ENCODE data around the gene ENPP7.

The ENPP7 gene

DNA sequence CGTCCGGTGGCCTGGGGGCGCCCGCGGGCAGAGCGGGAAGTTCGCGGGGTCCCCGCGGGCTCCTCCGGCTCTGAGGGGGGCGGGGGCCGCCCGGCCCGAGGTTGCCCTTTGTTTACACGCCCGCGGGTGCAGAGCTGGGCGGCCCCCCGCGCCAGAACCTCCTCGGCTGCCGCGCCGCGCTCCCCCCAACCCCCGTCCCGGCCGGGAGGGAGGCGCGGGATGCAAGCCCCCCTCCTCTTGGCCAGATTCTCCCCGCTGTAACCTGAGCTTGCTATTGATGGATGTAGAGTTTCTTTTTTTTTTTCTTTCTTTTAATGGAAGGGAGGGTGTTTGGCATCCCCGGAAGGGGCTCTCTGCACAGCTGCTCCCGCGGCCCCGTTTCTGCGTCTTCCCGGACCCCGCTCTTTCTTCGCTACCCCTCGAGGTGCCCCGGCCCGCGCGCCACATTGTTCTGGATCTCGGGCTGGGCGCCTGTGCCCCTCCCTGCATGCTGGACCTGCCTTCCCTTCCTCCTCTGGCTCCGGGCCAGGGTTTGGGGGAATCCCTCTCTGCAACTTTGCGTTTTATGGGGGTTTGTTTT, 47.9 kb downstream of the ENPP7 start:
- DNase-seq (ENCODE audit: low spot score): peak; percentile 34

DNA sequence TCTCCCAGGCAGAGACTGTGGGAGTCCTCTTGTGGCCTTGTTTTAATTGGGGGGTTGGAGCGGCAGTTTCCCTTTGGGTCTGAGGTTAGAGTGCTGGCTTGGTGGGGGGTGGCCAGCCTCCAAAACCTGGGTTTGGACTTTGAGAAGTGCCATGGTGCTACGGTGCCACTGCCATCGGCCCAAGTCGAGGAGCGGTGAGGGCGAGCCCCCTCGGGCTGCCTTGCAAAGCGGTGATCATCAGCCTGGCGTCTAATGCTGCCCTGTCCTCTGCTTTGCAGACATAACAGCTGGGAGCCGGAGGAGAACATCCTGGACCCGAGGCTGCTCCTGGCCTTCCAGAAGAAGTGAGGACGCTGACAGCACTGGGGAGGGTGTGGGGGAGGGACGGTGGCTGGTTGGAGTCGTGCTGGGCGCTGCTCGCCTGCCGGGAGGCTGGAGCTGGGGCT, 48.4 kb downstream of the ENPP7 start:
- DNase-seq (ENCODE audit: low spot score): no peak

DNA sequence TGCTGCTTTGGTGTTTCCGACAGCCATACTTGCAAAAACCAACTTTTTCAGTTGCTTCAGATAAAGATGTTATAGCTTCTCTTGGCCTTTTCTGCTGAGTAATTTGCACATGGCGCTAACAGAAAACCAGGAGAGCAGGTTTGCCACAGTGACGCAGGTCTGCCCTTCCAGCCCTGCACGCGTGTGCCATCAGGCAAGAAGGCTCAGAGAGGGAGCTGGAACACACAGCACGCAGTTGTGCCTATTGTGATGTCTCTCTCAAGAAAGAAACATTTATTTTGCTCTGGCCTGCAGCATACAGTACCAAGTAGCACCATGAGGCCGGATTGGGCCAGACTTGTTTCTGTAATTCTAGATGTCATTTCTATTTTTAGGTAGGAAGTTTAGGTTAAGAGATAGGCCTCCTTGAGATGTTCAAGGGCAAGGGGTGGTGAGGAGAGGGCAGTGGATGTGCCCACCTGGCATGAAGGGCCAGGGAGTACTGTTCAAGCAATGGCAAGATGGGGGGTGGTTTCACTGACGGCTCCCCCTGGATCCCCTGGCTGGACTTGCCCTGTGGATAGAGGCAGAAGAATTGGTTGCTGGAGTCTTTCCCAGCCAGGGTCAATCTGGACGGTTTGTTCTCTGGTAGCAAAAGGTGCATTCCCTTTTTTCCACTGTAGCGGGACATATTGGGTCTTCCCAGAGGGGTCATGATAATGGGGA, 49.1 kb downstream of the ENPP7 start:
- no peak for DNase-seq (ENCODE audit: low spot score)

- no peak for DNase-seq (ENCODE audit: low spot score)
Measured at GRCh38 chr17:79781012-79781650, 50.4 kb downstream of the ENPP7 start.

DNA sequence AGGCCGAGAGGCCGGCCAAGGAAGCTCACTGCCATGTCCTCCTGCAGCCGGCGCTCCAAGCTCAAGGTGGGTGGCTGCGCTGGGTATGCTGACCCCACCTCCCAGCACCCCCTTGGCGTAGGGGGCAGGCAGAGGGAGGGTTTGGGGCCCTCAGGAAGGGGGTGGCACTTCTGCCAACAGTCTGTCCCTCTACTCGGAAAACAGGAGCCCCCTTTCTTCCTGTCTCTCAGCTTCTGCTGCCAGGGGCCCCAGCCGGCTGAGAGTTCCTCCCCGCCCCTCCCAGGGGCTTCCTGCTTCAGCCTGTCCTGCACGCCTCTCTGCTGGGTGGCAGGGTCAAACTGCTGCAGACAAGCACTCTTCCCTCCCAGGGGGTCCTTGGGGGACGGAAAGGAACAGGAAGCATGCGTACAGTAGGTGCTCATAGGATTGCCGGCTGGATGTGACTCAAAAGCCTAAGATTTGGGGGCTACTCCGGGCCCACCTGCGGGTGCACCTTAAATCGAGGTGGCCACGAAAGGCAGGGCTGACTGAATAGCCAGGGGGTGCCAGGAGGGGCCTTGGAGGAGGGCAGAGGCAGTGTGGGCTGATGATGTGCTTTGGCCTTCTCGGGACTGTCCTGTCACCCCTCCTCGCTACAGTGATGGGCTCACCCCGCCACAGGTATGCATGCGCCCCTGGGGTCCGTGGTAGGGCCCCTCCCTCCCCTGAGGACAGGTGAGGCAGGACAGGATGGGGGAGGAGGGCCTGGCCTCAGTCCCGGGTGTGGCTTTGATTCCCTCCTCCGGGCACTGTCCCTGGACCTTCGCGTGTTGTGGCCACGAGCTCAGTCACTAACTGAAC, 51.2 kb downstream of the ENPP7 start:
- DNase-seq (ENCODE audit: low spot score): no peak

GRCh38 chr17:79783891-79784290, 53.1 kb downstream of the ENPP7 start:
- DNase-seq (ENCODE audit: low spot score): no peak

DNA sequence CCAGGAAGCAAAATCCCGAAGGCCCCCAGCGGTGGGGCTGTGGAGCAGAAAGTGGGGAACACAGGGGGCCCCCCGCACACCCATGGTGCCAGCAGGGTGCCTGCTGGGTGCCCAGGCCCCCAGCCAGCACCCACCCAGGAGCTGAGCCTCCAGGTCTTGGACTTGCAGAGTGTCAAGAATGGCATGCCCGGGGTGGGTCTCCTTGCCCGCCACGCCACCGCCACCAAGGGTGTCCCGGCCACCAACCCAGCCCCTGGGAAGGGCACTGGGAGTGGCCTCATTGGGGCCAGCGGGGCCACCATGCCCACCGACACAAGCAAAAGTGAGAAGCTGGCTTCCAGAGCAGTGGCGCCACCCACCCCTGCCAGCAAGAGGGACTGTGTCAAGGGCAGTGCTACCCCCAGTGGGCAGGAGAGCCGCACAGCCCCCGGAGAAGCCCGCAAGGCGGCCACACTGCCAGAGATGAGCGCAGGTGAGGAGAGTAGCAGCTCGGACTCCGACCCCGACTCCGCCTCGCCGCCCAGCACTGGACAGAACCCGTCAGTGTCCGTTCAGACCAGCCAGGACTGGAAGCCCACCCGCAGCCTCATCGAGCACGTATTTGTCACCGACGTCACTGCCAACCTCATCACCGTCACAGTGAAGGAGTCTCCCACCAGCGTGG, 53.7 kb downstream of the ENPP7 start:
- no peak for DNase-seq (ENCODE audit: low spot score)

GRCh38 chr17:79785017-79785899, 54.5 kb downstream of the ENPP7 start:
- no peak for DNase-seq (ENCODE audit: low spot score)

GRCh38 chr17:79785900-79786810, 55.4 kb downstream of the ENPP7 start:
- no peak for DNase-seq (ENCODE audit: low spot score)

GRCh38 chr17:79786930-79787643, 56.3 kb downstream of the ENPP7 start:
- DNase-seq (ENCODE audit: low spot score): no peak

DNA sequence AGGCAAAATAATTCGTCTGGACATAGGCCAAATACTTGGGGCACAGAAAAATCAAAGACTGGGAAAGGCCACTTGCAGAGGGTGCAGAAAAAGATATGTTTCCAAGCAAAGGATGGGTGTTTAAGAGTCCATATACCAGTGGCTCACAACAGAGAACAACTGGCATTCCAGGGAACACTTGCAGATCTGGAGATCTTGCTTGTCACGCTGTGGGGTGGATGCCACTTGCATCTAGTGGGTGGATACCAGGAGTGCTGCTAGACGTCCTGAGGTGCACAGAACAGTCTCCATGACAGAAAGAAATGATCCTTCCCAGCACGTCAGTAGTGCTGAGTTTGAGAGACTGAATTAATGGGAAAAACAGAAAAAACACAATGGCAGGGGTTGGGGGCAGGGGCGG, 57.7 kb downstream of the ENPP7 start:
- DNase-seq (ENCODE audit: low spot score): no peak

DNA sequence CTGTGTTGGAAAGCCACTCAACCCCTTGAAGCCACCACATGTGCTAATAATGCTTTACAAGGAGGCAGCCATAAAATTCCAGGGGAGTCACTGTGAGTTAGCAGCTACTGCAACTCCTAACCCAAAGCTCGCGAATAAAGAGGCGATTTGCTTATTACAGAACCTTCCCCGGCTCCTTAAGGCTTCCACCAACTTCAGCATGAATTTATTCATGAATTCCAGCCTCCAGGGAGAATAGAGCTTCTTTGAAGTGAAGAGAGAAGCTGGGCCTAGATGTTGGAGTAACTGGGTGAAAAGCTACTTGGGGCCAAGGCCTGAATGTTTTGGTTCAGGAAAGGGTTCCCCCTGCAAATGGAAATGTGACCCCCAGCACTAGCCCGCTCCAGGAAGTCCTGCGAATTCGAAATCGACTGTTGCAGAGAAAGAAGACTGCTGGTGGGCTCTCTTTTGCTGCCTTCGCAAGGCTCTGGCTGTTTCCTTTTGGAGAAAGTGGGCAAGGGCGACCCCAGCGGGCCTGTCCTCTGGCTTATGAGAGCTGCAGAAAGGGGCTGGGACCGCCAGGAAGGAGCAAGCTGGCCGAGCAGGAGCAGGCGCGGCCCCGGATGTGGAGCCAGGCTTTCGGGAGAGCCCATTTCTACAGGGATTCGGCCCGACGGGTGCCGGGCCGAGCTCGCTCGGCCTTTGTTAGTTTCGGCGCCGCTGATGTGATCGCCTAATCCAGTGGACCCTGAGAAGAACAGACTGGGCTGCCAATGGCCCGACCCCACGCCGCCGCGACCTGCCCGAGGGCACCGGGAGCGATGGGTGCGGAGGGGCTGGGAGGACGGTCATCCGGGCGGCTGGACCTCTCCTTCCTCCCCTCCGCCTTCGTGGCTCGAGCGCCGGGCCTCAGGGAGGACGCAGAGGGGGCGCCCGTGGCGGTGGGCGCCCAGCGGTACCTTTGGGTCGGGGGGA, 58.5 kb downstream of the ENPP7 start:
- no peak for DNase-seq (ENCODE audit: low spot score)

DNA sequence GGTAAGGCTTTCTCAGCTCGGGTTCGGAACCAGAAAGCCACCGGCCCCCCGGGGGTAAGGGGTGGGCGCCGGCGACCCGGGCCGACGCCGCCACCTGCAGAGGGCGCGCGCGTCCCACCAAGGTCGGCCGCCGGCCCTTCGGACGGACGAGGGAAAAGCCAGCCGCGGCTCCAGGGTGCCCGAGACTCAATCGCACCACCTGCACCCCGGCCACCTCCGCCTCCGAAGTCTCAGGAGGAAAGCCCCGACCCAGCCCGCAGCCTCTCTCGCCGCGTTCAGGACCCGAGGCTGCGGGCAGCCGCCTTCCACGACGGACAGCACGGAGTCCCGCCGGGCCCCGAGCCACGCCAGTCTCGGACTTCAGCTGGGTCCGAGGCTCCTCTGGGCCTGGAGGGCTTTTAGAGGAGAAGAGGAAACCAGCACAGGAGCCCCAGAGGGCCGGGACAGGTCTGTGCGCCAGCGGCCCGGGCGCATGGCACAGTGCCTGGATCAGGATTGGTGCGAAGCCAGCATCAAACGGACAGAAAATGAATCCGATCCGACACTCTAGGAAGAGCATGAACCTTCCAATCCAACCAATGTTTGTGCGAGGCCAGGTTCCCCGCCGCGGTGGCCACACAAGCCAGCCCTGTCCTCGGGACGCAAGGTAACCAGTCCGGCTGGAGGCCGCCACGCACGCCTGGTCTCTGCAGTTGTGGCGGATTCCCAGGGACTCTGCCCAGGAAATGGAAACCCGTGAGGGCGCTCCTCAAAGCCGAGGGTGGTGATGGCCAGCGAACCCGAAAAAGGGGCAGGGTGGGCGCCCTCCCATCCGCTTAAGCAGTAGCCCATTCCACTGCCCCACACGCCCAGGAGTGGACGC, 59.4 kb downstream of the ENPP7 start:
- DNase-seq (ENCODE audit: low spot score): no peak

DNA sequence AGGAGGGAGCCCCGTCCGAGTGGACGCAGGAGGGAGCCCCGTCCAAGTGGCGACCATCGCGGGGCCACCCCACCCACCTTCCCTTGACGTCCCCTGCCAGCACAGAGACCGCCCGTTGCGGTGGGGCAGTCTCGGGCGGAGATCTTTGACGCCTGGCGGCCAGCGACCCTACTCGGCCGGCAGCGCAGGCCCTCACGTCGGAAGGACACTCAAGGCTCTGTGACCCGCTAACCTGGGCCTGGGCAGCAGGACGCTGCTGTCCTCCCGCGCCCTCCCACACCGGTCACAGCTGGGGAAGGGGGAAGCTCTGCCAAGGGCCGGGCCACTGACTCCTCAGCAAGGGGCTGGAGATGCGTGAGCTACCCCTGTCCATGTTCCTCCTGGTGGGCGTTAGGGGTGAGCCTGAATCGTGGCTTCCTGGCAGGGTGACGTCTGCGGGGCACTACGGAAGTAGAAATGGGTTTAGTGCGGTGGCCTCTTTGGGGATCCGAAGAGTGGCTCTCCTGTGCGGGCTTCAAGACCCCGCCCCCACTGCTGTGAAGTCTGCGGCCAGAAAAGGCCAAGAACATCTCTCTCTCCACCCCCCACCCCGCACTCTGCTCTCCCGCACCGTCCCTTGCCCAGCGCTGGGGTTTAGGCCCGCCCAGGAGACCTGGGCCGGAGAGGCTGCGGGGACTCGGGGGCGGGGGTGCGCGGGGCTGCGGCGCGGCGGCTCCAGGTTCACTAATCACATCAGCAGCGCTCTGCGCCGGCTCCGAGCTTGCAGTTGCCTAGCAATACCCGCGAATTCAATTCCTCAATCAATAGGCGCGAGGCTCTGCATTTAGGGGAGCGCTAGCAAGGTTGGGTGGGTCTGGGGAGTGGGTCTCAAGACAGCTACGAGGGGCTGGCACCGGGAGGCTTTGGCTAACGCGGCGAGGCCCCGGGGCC, 60.3 kb downstream of the ENPP7 start:
- DNase-seq (ENCODE audit: low spot score): no peak

DNA sequence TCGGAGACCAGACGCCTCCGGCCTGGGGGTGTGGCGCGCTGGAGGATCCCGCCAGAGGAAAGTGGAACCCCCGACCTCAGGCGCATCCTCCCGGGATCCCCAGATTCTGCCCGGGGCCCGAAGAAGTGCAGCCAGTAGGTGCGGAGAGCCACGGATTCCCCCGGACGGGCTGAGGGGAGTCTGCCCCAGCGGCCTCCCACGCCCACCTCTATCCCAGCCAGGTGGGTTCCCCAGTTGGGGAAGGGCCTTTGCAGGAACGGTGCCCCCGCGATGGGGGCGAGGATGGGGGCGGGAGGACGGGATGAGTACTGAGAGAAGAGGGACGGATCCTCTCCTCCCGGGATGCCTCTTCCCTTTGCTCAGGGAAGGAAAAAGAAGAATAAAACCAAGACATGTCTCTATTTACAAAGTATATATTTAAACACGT, 61.0 kb downstream of the ENPP7 start:
- no peak for DNase-seq (ENCODE audit: low spot score)
